GM23338 (cell line): ENCODE results near the gene LRP11. TPM values are rescaled to one million over a fixed set of nuclear protein-coding genes. Genes with fewer than 3 reads are reported as not detected.

Source experiments
- ATAC-seq: fragments of 200-7000 bp; cut with Tn5 transposase; 3 replicates; pipeline ENCODE4 v1.9.1; 2020
- DNase-seq: peaks from one replicate; pipeline ENCODE4 v3.0.0-alpha.2; 2015; ENCODE audit warnings: low spot score
- H2AFZ ChIP-seq: fragments of 200-600 bp; sonication (generic); 2 replicates; pipeline ENCODE4 v1.8.0; 2016; ENCODE audit warnings: antibody characterized with exemption, mild to moderate bottlenecking, moderate library complexity
- H3F3A ChIP-seq: fragments of 200-600 bp; sonication (generic); replicated peaks from 2 replicates; pipeline ENCODE4 v1.8.0; 2017; ENCODE audit warnings: antibody characterized with exemption, mixed run types, low read depth
- H3K27ac ChIP-seq: fragments of 200-600 bp; sonication (generic); 2 replicates; pipeline ENCODE4 v1.6.1; 2016; ENCODE audit warnings: low read depth
- H3K27me3 ChIP-seq: fragments of 200-600 bp; sonication (generic); 2 replicates; pipeline ENCODE4 v1.8.0; 2016; ENCODE audit warnings: mild to moderate bottlenecking, mixed run types, moderate library complexity; ENCODE audit not compliant: insufficient read depth
- H3K36me3 ChIP-seq: fragments of 200-600 bp; sonication (generic); 2 replicates; pipeline ENCODE4 v1.8.0; 2016; ENCODE audit warnings: mild to moderate bottlenecking; ENCODE audit not compliant: insufficient read depth
- H3K4me1 ChIP-seq: fragments of 200-600 bp; sonication (generic); 2 replicates; pipeline ENCODE4 v1.8.0; 2016; ENCODE audit warnings: mild to moderate bottlenecking, moderate library complexity; ENCODE audit not compliant: insufficient read depth
- H3K4me2 ChIP-seq: fragments of 200-600 bp; sonication (generic); 2 replicates; pipeline ENCODE4 v1.7.1; 2017; ENCODE audit warnings: mixed run types
- H3K4me3 ChIP-seq: fragments of 200-600 bp; sonication (generic); 2 replicates; pipeline ENCODE4 v1.6.1; 2016; ENCODE audit warnings: mixed run types
- H3K79me2 ChIP-seq: fragments of 200-600 bp; sonication (generic); replicated peaks from 2 replicates; pipeline ENCODE4 v1.8.0; 2017; ENCODE audit warnings: mild to moderate bottlenecking; ENCODE audit not compliant: insufficient read depth
- H3K9me2 ChIP-seq: fragments of 200-600 bp; sonication (generic); 2 replicates; pipeline ENCODE4 v1.8.0; 2017; ENCODE audit not compliant: insufficient read depth
- H4K20me1 ChIP-seq: fragments of 200-600 bp; sonication (generic); replicated peaks from 2 replicates; pipeline ENCODE4 v1.8.0; 2017; ENCODE audit warnings: mild to moderate bottlenecking; ENCODE audit not compliant: insufficient read depth
- H3K27ac Mint-ChIP-seq: 2 replicates; pipeline ENCODE4 v1.8.0; 2020; ENCODE audit warnings: inconsistent platforms, mild to moderate bottlenecking, moderate library complexity, mixed read lengths
- H3K27me3 Mint-ChIP-seq: 3 replicates; pipeline ENCODE4 v1.8.0; 2022; ENCODE audit warnings: low read depth, mild to moderate bottlenecking, moderate library complexity, mixed read lengths, inconsistent platforms; ENCODE audit not compliant: insufficient read depth, poor library complexity
- H3K36me3 Mint-ChIP-seq: 3 replicates; pipeline ENCODE4 v1.8.0; 2021; ENCODE audit warnings: low read depth, mild to moderate bottlenecking, inconsistent platforms, moderate library complexity, mixed read lengths
- H3K4me1 Mint-ChIP-seq: 3 replicates; pipeline ENCODE4 v1.8.0; 2020; ENCODE audit warnings: mild to moderate bottlenecking, inconsistent platforms, mixed read lengths
- H3K4me3 Mint-ChIP-seq: 3 replicates; pipeline ENCODE4 v1.8.0; 2021; ENCODE audit warnings: moderate library complexity, mild to moderate bottlenecking, inconsistent platforms, mixed read lengths
- H3K9me3 Mint-ChIP-seq: 3 replicates; pipeline ENCODE4 v1.8.0; 2020; ENCODE audit warnings: moderate library complexity, mild to moderate bottlenecking, inconsistent platforms, mixed read lengths
- CREB1 ChIP-seq: fragments of 250-450 bp; sonication (Bioruptor Pico); IDR thresholded peaks from 2 replicates; pipeline ENCODE4 v1.5.0; 2020; ENCODE audit warnings: low read depth, mild to moderate bottlenecking, moderate library complexity
- ETS1 ChIP-seq: IDR thresholded peaks from 2 replicates; pipeline ENCODE4 v1.6.1; 2016; ENCODE audit warnings: antibody characterized with exemption
- EZH2phosphoT487 ChIP-seq: fragments of 200-600 bp; sonication (generic); IDR thresholded peaks from one replicate; pipeline ENCODE4 v1.8.1; 2018; ENCODE audit warnings: antibody characterized with exemption; ENCODE audit not compliant: unreplicated experiment
- JUNB ChIP-seq: IDR thresholded peaks from one replicate; pipeline ENCODE4 v1.6.1; 2016; ENCODE audit warnings: antibody characterized with exemption; ENCODE audit not compliant: unreplicated experiment
- NANOG ChIP-seq: IDR thresholded peaks from 2 replicates; pipeline ENCODE4 v1.6.1; 2016; ENCODE audit warnings: antibody characterized with exemption, borderline replicate concordance
- POLR2AphosphoS5 ChIP-seq: IDR thresholded peaks from 2 replicates; pipeline ENCODE4 v1.6.1; 2016; ENCODE audit warnings: antibody characterized with exemption, low read depth
- REST ChIP-seq: IDR thresholded peaks from one replicate; pipeline ENCODE4 v1.6.1; 2018; ENCODE audit warnings: antibody characterized with exemption; ENCODE audit not compliant: unreplicated experiment
- ZNF331 ChIP-seq: fragments of 250-450 bp; sonication (Bioruptor Pico); IDR thresholded peaks from 2 replicates; pipeline ENCODE4 v1.5.0; 2020; ENCODE audit warnings: low read depth, mild to moderate bottlenecking, moderate library complexity
- polyA plus RNA-seq: library from polyadenylated mRNA; unstranded; fragments of >200 nt; fragmentation: Nextera tagmentation; extraction: Ambion mirVana; gene quantifications from 2 replicates; pipeline ENCODE4 v1.2.1, GENCODE V29; 2016
- total RNA-seq: library from RNA; depleted of rRNA; stranded (reverse); fragments of >200 nt; shearing (Covaris generic); gene quantifications from 2 replicates; pipeline ENCODE4 v1.2.3, GENCODE V29; 2014
- TF ChIP-seq, protein P1 (sequence below): fragments of 250-450 bp; sonication (Bioruptor Pico); IDR thresholded peaks from 2 replicates; pipeline ENCODE4 v1.5.0; 2020; ENCODE audit warnings: mild to moderate bottlenecking, moderate library complexity

The LRP11 gene
- total and polyA plus RNA-seq, 2 experiments from 2014 or later = 10.8 to 37.1 TPM

DNA sequence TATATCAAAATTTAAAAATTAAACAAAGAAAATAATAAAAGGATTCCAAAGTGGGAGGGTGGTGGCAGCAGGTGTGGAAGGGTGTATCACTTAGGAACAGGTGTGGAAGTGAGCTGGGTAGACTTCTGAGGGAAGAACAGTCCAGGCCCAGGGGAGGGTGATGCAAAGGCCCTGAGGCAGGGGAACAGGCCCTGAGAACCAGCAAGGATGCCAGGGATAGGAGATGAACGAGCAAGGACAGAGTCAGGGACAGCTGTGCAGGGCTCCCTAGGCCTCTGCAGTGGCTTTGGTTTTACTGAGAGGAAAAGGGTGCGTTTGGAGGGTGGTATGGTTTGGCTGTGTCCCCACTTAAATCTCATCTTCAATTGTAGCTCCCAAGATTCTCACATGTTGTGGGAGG is 43.2 kb upstream of the LRP11 start:
- H3K4me1 Mint-ChIP-seq = no peaks in the 10 kb centered on the region; the same call in 2 of the 3 replicates
- no peaks in the 10 kb centered on the region for H3K4me1 ChIP-seq
- no peaks in the 10 kb centered on the region for H3K27me3 ChIP-seq
- peaks cover 44% of the 10 kb centered on the region for H3K9me3 Mint-ChIP-seq
- H3K27ac ChIP-seq = no peak overlapping the region
- H3K27ac Mint-ChIP-seq = no peak overlapping the region
- ATAC-seq (no peak), DNase-seq (no peak)
- no peaks in the 10 kb centered on the region for H3K9me2 ChIP-seq
- H3K27me3 Mint-ChIP-seq = peaks cover 5% of the 10 kb centered on the region
- H3K36me3 Mint-ChIP-seq = peaks cover 14% of the 10 kb centered on the region
- no peak for TF ChIP-seq EZH2phosphoT487
- no peak for TF ChIP-seq ZNF331 (CRISPR knock-in tag)
- TF ChIP-seq CREB1 = no peak
- TF ChIP-seq REST = no peak
- no peak for TF ChIP-seq POLR2AphosphoS5
- TF ChIP-seq ETS1 = no peak
- no peak overlapping the region for H3K4me3 ChIP-seq
- no peaks in the 10 kb centered on the region for H3K79me2 ChIP-seq
- H4K20me1 ChIP-seq = no peaks in the 10 kb centered on the region
- no peaks in the 10 kb centered on the region; the same call in 1 of the 2 replicates for H3K36me3 ChIP-seq
- H3K4me2 ChIP-seq = no peak overlapping the region
- H2AFZ ChIP-seq = no peak overlapping the region
- no peak overlapping the region for H3K4me3 Mint-ChIP-seq
- no peaks in the 10 kb centered on the region for H3F3A ChIP-seq

- Histone ChIP-seq H3K79me2 (no peaks in the 10 kb centered on the region), H3K4me3 (no peak overlapping the region), H3K36me3 (no peaks in the 10 kb centered on the region; the same call in 1 of the 2 replicates), H3K27ac (no peak overlapping the region), H3K9me2 (no peaks in the 10 kb centered on the region), H3F3A (no peaks in the 10 kb centered on the region), H4K20me1 (no peaks in the 10 kb centered on the region), H3K27me3 (no peaks in the 10 kb centered on the region), H3K4me2 (no peak overlapping the region), H2AFZ (no peak overlapping the region), H3K4me1 (no peaks in the 10 kb centered on the region)
- no peak overlapping the region for H3K4me3 Mint-ChIP-seq
- H3K27ac Mint-ChIP-seq = no peak overlapping the region
- no peak for DNase-seq
- ATAC-seq = no peak
- peaks cover 43% of the 10 kb centered on the region for H3K9me3 Mint-ChIP-seq
- no peaks in the 10 kb centered on the region; the same call in 2 of the 3 replicates for H3K4me1 Mint-ChIP-seq
- H3K27me3 Mint-ChIP-seq = peaks cover 5% of the 10 kb centered on the region
- peaks cover 14% of the 10 kb centered on the region for H3K36me3 Mint-ChIP-seq
- TF ChIP-seq NANOG (no peak), JUNB (no peak), EZH2phosphoT487 (no peak), ETS1 (no peak)
- TF ChIP-seq, protein P1, sequence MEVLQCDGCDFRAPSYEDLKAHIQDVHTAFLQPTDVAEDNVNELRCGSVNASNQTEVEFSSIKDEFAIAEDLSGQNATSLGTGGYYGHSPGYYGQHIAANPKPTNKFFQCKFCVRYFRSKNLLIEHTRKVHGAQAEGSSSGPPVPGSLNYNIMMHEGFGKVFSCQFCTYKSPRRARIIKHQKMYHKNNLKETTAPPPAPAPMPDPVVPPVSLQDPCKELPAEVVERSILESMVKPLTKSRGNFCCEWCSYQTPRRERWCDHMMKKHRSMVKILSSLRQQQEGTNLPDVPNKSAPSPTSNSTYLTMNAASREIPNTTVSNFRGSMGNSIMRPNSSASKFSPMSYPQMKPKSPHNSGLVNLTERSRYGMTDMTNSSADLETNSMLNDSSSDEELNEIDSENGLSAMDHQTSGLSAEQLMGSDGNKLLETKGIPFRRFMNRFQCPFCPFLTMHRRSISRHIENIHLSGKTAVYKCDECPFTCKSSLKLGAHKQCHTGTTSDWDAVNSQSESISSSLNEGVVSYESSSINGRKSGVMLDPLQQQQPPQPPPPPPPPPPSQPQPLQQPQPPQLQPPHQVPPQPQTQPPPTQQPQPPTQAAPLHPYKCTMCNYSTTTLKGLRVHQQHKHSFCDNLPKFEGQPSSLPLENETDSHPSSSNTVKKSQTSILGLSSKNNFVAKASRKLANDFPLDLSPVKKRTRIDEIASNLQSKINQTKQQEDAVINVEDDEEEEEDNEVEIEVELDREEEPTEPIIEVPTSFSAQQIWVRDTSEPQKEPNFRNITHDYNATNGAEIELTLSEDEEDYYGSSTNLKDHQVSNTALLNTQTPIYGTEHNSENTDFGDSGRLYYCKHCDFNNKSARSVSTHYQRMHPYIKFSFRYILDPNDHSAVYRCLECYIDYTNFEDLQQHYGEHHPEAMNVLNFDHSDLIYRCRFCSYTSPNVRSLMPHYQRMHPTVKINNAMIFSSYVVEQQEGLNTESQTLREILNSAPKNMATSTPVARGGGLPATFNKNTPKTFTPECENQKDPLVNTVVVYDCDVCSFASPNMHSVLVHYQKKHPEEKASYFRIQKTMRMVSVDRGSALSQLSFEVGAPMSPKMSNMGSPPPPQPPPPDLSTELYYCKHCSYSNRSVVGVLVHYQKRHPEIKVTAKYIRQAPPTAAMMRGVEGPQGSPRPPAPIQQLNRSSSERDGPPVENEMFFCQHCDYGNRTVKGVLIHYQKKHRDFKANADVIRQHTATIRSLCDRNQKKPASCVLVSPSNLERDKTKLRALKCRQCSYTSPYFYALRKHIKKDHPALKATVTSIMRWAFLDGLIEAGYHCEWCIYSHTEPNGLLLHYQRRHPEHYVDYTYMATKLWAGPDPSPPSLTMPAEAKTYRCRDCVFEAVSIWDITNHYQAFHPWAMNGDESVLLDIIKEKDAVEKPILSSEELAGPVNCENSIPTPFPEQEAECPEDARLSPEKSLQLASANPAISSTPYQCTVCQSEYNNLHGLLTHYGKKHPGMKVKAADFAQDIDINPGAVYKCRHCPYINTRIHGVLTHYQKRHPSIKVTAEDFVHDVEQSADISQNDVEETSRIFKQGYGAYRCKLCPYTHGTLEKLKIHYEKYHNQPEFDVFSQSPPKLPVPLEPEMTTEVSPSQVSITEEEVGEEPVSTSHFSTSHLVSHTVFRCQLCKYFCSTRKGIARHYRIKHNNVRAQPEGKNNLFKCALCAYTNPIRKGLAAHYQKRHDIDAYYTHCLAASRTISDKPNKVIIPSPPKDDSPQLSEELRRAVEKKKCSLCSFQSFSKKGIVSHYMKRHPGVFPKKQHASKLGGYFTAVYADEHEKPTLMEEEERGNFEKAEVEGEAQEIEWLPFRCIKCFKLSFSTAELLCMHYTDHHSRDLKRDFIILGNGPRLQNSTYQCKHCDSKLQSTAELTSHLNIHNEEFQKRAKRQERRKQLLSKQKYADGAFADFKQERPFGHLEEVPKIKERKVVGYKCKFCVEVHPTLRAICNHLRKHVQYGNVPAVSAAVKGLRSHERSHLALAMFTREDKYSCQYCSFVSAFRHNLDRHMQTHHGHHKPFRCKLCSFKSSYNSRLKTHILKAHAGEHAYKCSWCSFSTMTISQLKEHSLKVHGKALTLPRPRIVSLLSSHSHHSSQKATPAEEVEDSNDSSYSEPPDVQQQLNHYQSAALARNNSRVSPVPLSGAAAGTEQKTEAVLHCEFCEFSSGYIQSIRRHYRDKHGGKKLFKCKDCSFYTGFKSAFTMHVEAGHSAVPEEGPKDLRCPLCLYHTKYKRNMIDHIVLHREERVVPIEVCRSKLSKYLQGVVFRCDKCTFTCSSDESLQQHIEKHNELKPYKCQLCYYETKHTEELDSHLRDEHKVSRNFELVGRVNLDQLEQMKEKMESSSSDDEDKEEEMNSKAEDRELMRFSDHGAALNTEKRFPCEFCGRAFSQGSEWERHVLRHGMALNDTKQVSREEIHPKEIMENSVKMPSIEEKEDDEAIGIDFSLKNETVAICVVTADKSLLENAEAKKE (CRISPR knock-in tag) = no peak
Observed at GRCh38 chr6:149906405-149906804, 42.2 kb upstream of the LRP11 start.
